ENCODE measurements around the gene GNG14. TPM values are rescaled to one million over a fixed set of nuclear protein-coding genes. Genes with fewer than 3 reads are reported as not detected.
A peak's percentile ranks its signal among the peaks of the same experiment; 100 is the strongest.
"Not testable (repeated sequence)": the region's sequence is repeated elsewhere in the genome, so short reads cannot be mapped to it uniquely, and the experiment has no call there.

GNG14 gene
- total RNA-seq, 3 donors from 2014 or later = not detected

DNA sequence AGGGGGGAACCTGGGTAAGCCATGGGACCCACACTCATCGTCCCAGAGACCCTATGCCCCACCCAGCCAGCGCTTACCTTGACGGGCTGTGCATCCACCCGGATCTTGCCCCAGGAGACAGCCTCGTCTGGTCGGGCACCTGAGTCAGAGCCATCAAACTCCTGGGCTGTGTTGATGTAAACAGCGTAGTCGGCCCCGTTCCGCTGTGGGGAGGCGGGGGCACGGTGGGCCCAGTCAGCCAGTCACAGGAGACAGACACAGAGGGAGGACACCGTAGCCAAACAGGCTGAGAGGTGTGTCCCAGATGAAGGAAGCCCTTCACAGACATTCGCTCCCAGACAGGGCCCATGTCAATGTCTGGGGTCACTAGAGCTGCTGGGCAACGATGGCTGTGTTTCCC is 11.9 kb upstream of the GNG14 start:
- H3K4me1 Mint-ChIP-seq (ENCODE audit: low read depth) = peaks cover 28% of the 10 kb centered on the region
- H3K27me3 Mint-ChIP-seq (ENCODE audit: low read depth) = no peaks in the 10 kb centered on the region
- H3K9me3 Mint-ChIP-seq = no peaks in the 10 kb centered on the region
- no peak overlapping the region for H3K4me3 Mint-ChIP-seq
- DNase-seq (no peak), ATAC-seq (no peak)
- H3K36me3 Mint-ChIP-seq (ENCODE audit: insufficient read depth) = peaks cover 41% of the 10 kb centered on the region

DNA sequence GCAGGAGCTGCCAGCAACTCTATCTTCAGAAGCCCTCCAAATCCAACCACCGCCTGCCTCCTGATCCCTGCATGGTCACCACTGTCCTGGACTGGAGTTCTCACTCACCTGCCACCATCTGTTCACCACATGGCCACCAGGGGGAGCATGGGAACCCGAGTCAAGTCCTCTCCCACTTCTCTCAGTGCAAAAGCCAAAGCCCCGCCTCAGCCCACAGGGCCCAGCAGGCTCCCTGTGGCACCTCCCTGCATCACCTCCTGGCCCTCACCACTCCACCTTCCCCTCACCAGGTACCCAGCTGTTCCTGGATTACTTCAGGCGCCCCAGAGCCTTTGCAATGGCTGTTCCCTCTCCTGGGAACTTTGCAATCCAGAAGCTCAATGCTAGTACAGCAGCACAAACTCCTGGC is 11.4 kb upstream of the GNG14 start:
- no peaks in the 10 kb centered on the region for H3K27me3 Mint-ChIP-seq (ENCODE audit: low read depth)
- ATAC-seq (peak; percentile 47 to 51), DNase-seq (peak; percentile 86)
- H3K4me3 Mint-ChIP-seq = no peak overlapping the region
- H3K9me3 Mint-ChIP-seq = no peaks in the 10 kb centered on the region
- peaks cover 32% of the 10 kb centered on the region for H3K4me1 Mint-ChIP-seq (ENCODE audit: low read depth)
- peaks cover 44% of the 10 kb centered on the region for H3K36me3 Mint-ChIP-seq (ENCODE audit: insufficient read depth)

DNA sequence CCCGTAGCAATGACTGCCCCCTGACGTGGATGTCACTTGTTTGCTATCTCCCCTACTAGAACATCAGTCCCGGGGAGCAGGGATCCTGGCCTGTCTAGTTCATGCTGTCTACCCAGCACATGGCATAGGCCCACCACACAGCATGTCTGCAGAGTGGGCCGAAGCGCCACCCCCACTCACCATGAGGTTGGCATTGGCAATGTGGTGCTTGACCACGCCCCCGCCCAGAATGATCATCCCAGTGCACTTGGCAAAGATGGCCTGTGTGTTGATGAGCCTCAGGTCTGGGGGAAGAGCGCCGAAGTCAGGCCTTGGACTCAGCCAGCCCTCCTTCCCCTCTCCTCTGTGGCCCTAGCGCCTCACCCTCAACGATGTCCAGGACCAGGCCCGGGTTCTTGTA is 10.9 kb upstream of the GNG14 start:
- H3K27me3 Mint-ChIP-seq (ENCODE audit: low read depth) = no peaks in the 10 kb centered on the region
- H3K9me3 Mint-ChIP-seq = no peaks in the 10 kb centered on the region
- ATAC-seq (no peak), DNase-seq (no peak)
- H3K36me3 Mint-ChIP-seq (ENCODE audit: insufficient read depth) = peaks cover 43% of the 10 kb centered on the region
- H3K4me1 Mint-ChIP-seq (ENCODE audit: low read depth) = peaks cover 30% of the 10 kb centered on the region
- no peak overlapping the region for H3K4me3 Mint-ChIP-seq

DNA sequence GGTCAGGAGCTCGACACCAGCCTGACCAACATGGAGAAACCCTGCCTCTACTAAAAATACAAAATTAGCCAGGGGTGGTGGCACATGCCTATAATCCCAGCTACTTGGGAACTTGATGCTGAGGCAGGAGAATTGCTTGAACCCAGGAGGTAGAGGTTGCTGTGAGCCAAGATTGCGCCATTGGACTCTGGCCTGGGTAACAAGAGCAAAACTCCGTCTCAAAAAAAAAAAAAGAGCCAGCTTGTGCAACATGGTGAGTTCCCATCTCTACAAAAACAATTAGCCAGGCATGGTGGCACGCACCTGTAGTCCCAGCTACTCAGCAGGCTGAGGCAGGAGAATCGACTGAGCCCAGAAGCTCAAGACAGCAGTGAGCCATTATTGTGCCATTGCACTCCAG is 9.8 kb upstream of the GNG14 start:
- peaks cover 38% of the 10 kb centered on the region for H3K36me3 Mint-ChIP-seq (ENCODE audit: insufficient read depth)
- peaks cover 28% of the 10 kb centered on the region for H3K4me1 Mint-ChIP-seq (ENCODE audit: low read depth)
- H3K4me3 Mint-ChIP-seq; ATAC-seq; DNase-seq; H3K9me3 Mint-ChIP-seq; H3K27me3 Mint-ChIP-seq (ENCODE audit: low read depth): not testable (repeated sequence)

DNA sequence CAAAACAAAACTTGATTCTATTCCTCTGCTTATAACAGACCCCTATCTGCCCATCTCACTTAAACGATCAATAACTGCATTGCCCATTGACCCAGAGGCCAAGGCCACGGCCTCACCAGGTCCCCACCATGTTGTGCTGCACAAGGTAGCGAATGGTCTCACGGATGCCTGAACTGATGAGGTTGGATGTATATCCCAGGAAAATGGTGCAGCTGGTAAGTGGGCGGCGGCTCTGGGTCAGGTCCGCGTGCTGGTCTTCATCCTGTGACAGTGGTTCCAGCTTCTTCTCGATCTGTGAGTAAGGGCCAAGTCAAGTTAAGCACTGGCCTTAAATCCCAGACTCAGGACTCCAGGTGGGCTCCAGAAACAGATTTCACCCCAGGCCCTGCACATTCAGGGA is 7.8 kb upstream of the GNG14 start:
- peaks cover 28% of the 10 kb centered on the region for H3K4me1 Mint-ChIP-seq (ENCODE audit: low read depth)
- H3K4me3 Mint-ChIP-seq = peak overlapping the region; percentile 99
- H3K9me3 Mint-ChIP-seq = no peaks in the 10 kb centered on the region
- H3K36me3 Mint-ChIP-seq (ENCODE audit: insufficient read depth) = peaks cover 33% of the 10 kb centered on the region
- ATAC-seq = no peak
- no peaks in the 10 kb centered on the region for H3K27me3 Mint-ChIP-seq (ENCODE audit: low read depth)
- DNase-seq = no peak

DNA sequence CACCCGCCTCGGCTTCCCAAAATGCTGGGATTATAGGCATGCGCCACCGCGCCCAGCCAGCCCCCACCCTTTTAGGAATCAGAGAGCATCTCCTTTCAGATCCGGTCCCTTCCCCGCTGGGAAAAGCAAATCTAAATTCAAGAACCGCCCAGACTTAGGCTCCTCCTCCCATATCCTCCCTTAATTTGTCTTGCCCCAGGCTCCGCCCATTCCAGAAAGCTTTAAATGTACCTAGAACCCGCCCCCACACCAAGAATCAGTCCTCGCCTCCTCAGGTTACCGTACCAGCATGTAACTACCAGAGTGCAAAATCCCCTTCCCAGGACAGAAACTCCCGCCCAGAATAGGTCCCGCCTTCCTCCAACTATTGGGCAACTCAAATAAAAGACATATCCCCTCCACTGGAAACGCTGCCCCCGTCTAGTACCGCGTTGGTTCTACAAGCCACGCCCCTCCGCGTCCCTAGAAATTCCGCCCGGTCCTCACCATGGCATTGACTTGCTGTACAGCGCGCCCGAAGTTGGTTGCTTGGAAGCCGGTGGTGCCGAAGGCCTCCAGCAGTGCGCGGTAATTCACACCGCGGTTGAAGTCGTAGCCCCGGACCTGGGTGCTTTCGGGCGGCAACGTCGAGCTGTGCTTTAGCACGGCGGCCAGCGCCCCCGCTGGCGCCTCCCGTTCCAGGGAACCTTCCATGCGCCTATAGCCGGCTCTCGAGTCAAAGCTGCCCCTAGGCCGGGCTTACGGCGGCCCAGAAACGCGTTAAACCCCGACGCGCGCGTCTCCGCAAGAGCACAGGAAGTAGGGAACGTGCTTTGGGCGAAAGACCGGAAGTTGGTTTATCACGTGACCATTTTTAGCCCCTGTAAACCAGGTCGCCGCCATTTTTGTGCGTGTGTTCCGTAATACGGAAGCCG is 6.5 kb upstream of the GNG14 start, which contains the start of gene DHPS:
Gene DHPS, minus strand, starts transcription at position 807 of the 914 bp plus-strand sequence. Its CDS starts 114 bp downstream, at position 693.
- Mint-ChIP-seq H3K9me3 (no peaks in the 10 kb centered on the region), H3K36me3 (ENCODE audit: insufficient read depth) (peaks cover 28% of the 10 kb centered on the region), H3K27me3 (ENCODE audit: low read depth) (no peaks in the 10 kb centered on the region), H3K4me3 (peak within 1 kb of the TSS; percentile 99), H3K4me1 (ENCODE audit: low read depth) (peaks cover 27% of the 10 kb centered on the region)
- ATAC-seq (peak; percentile 89), DNase-seq (peak; percentile 83)

DNA sequence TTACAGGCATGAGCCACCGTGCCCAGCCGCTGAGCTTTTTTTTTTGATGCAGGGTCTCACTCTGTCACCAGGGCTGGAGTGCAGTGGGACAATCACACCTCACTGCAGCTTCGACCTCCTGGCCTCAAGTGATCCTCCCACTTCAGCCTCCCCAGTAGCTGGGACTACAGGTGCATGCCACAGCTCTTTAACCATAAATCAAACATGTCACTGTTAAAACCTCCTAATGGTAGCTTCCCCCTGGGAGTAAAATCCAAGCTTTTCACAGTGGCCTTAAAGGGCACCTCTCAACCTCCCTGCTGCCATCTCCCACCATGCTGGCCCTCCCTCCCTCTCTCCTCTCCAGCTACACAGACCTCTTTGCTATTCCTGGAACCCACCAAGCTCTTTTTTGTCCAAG is 2.0 kb upstream of the GNG14 start:
- Mint-ChIP-seq H3K9me3 (no peaks in the 10 kb centered on the region), H3K4me1 (ENCODE audit: low read depth) (peaks cover 5% of the 10 kb centered on the region), H3K4me3 (no peak overlapping the region), H3K27me3 (ENCODE audit: low read depth) (no peaks in the 10 kb centered on the region), H3K36me3 (ENCODE audit: insufficient read depth) (peaks cover 5% of the 10 kb centered on the region)
- no peak for ATAC-seq
- DNase-seq = no peak

DNA sequence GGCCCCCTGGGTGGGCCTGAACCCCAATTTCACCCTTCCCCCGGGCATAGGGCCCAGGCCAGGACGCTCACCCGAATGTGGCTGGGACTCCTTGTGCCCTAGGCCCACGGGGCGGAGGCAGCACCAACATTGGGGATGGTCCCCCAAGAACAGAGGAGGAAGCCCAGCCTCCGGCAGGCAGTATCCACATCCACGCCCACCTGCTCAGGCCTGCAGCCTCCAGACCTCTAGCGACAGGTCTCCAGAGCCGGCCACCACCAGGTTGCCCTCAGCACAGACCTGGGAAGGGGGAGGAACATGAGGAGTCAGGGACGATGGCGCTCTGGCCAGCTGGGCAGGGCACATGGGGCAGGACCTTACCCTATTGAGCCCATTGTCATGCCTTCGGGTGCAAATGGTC is 1.2 kb downstream of the GNG14 start:
- ATAC-seq = peak in 1 of 2 donors; percentile 19

DNA sequence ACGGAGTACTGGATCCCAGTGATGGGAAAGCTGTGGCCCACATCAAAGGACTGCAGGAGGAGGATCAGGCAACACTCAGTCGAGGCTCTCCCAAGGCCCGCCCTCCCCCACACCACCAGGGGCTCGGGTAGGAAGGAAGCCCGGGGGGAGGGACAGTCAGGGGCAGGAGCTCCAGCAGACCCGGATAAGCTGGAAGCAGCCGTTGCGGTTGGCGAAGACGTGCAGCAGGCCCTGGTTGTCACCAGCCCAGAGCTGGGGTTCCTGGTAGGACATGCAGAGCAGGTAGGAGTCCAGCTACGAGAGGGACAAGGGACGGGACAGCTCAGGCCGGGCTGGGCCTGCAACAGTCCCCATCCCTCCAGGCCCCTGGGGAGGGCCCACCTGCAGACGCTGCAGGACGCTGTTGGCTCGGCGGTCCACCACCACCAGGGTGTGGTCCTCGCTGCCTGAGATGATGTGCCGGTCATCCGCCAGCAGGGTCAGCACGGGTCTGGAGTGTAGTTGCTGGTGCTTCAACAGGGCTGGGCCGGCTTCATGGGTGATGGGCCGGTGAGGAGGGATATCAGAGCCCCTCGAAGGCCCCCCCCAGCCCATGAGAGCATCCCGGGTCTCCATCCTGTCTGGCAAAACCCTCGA is 1.9 kb downstream of the GNG14 start:
- ATAC-seq (no peak), DNase-seq (no peak)
- Mint-ChIP-seq H3K9me3 (no peaks in the 10 kb centered on the region), H3K36me3 (ENCODE audit: insufficient read depth) (peaks cover 2% of the 10 kb centered on the region), H3K4me3 (no peak overlapping the region), H3K4me1 (ENCODE audit: low read depth) (peaks cover under 1% of the 10 kb centered on the region), H3K27me3 (ENCODE audit: low read depth) (no peaks in the 10 kb centered on the region)

More for the DNA sequence above, 1.2 kb downstream of the GNG14 start:
- Mint-ChIP-seq H3K4me1 (ENCODE audit: low read depth) (no peaks in the 10 kb centered on the region), H3K4me3 (no peak overlapping the region), H3K36me3 (ENCODE audit: insufficient read depth) (peaks cover 2% of the 10 kb centered on the region), H3K9me3 (no peaks in the 10 kb centered on the region), H3K27me3 (ENCODE audit: low read depth) (no peaks in the 10 kb centered on the region)
- no peak for DNase-seq

DNA sequence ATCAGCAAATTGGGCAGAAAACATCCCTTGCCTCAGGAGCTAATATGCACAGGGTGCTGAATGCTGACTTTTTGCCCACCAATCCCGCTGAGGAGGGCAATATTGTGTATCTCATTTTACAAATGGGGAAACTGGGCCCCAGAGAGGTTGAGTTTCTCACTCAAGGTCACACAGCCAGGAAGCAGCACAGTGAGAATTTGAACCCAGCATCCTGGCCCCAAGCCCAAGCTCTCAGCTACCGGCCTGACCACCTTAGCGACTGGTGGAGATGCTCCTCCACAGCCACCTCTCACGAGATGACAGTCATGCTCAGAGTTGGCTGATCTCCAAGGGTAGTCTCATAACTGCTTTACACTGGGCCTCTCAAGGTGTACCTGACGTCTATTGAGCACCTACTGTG is 5.2 kb downstream of the GNG14 start:
- H3K27me3 Mint-ChIP-seq (ENCODE audit: low read depth) = no peaks in the 10 kb centered on the region
- no peaks in the 10 kb centered on the region for H3K9me3 Mint-ChIP-seq
- H3K4me1 Mint-ChIP-seq (ENCODE audit: low read depth) = peaks cover 6% of the 10 kb centered on the region
- H3K36me3 Mint-ChIP-seq (ENCODE audit: insufficient read depth) = peaks cover 2% of the 10 kb centered on the region
- ATAC-seq (no peak), DNase-seq (no peak)
- H3K4me3 Mint-ChIP-seq = no peak overlapping the region

DNA sequence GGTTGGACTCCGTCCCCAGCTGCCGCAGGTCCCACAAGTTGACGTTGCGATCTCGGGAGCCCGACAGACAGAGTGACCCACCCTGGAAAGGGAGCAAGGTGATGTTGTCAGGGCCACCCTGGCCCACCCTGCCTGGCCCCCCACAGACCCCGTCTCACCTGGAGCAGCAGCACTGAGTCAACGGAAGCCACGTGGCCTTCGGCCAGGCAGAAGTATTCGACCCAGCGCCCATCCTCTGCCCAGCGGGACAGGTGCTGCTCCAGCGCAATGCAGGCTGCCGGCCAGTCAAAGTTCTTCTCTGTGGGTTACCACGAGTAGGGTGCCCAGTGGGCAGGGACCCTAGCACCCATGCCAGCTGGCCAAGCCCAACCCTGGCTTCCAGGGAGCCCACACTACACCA is 6.8 kb downstream of the GNG14 start:
- no peak for ATAC-seq
- H3K4me3 Mint-ChIP-seq = peak overlapping the region; percentile 87
- DNase-seq = no peak
- no peaks in the 10 kb centered on the region for H3K27me3 Mint-ChIP-seq (ENCODE audit: low read depth)
- peaks cover 8% of the 10 kb centered on the region for H3K4me1 Mint-ChIP-seq (ENCODE audit: low read depth)
- H3K36me3 Mint-ChIP-seq (ENCODE audit: insufficient read depth) = peaks cover 5% of the 10 kb centered on the region
- H3K9me3 Mint-ChIP-seq = no peaks in the 10 kb centered on the region

DNA sequence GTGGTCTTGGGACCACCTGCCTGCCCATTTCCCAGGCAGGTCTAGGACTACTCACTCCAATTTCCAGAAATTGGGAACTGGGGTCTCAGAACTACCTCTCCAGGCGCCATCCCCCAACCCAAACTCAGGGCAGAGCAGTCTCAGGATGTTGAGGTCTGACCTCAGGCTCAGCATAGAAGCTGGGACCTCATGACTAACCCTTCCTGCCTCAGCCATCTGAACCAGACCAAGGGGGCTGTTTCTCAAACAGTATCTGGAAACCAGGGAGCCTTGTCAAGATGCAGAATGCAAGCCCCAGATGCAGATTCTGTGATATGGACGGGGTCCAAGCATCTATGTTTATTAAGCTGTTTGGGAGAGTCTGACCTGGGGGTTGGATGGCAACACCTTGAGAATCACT is 7.3 kb downstream of the GNG14 start:
- Mint-ChIP-seq H3K36me3 (ENCODE audit: insufficient read depth) (peaks cover 5% of the 10 kb centered on the region), H3K4me3 (peak overlapping the region; percentile 87), H3K9me3 (no peaks in the 10 kb centered on the region), H3K4me1 (ENCODE audit: low read depth) (peaks cover 8% of the 10 kb centered on the region), H3K27me3 (ENCODE audit: low read depth) (no peaks in the 10 kb centered on the region)
- ATAC-seq (no peak), DNase-seq (no peak)

DNA sequence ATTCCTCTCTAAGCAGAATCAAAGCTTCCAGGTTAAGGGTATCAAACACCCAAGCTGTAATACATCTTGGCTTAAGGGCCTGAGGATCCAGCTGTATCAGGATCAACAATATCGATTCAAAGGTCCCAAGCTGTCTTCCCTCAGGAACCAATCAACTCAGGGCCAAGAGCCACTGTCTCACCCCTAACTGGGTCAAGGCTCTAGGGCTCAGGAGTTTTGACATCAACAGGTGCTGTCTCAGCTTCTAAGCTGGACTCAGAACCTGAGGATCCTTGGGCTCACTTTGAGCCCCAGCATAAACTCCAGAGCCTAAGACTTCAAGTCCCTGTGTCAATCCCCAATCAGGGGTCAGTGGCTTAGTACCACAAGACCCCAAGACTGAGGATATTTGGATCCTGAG is 7.7 kb downstream of the GNG14 start:
- Mint-ChIP-seq H3K27me3 (ENCODE audit: low read depth) (no peaks in the 10 kb centered on the region), H3K4me1 (ENCODE audit: low read depth) (peaks cover 8% of the 10 kb centered on the region), H3K36me3 (ENCODE audit: insufficient read depth) (peaks cover 5% of the 10 kb centered on the region), H3K9me3 (no peaks in the 10 kb centered on the region), H3K4me3 (peak overlapping the region; percentile 87)
- no peak for DNase-seq
- no peak for ATAC-seq

DNA sequence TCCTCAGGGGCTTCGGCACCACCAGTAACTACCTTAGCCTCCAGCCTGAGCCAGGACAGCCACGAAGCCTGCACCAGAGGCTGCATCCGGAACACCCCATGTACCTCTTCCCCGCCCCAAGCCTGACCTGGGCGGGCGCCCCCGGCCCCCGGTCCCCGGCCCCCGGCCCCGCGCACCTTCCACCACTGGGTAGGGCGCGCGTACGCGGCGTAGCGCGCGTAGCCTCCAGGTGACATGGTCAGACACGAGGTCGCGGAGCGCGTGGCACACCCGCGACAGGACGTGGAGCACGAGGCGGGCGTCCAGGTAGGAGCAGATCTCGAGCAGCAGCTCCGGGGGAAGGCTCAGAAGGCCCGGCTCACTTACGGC is 8.2 kb downstream of the GNG14 start:
- H3K9me3 Mint-ChIP-seq = no peaks in the 10 kb centered on the region
- peak; percentile 18 for DNase-seq

More for the DNA sequence above, 8.2 kb downstream of the GNG14 start:
- H3K27me3 Mint-ChIP-seq (ENCODE audit: low read depth) = no peaks in the 10 kb centered on the region
- H3K4me1 Mint-ChIP-seq (ENCODE audit: low read depth) = peaks cover 8% of the 10 kb centered on the region
- H3K4me3 Mint-ChIP-seq = peak overlapping the region; percentile 87
- ATAC-seq = peak; percentile 30 to 41
- peaks cover 8% of the 10 kb centered on the region for H3K36me3 Mint-ChIP-seq (ENCODE audit: insufficient read depth)
